ENCODE measurements around the gene AIG1. TPM values are rescaled to one million over a fixed set of nuclear protein-coding genes. Genes with fewer than 3 reads are reported as not detected.

The AIG1 gene
- total and polyA plus RNA-seq, 2 of the 13 experiments (the other 11 are each of a cell fraction or from before 2014, with no cell fraction given) = 115 to 197 TPM

DNA sequence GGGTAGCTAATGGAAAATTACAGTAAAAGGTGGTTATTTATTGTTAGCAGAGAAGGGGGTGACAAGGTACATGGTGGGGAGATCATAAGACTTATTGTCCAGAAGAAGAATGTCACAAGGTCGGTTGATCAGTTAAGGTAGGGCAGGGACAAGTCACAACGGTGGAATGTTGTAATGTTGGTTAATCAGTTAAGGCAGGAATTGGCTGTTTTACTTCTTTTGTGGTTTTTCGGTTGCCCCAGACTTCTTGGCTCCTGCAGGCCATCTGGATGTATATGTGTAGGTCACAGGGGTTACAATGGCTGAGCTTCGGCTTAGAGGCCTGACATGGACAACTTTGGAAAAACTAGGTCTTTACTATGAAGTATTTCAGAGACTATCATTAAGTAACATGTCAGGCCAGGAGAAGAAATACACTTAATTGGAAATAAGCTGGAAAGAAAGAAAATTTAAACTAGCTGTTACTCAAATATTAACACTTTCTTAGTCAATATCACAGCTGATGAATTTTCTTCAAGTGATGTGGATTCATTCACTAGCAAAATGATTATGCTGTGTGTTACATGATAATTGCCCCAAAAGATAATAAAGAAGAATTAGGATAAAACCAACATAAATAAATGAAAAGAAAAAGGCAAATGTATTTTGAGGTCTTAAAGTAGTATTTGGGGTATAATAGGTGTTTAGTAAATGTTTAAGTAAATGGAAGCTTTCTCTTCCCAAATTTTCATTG, 4.4 kb downstream of the AIG1 start:
- WGBS (ENCODE audit: low lambda C conversion rate) = 11% methylated on average over 4 of the region's 4 CpGs
- ChIA-PET CTCF (ENCODE audit: low intra/inter-chr PET ratio, low total read pairs) (no interaction called here), POLR2A (interaction anchor here (0.8 to 1.0 kb wide), 2 partner anchors 13 to 332 kb away, joined by 3 read pairs; no protein-coding TSS in a partner anchor)
- in situ Hi-C loops (cut with HindIII; ENCODE audit: extremely low pct_ligation_motif_present, low pct_unique_long_range_greater_than_20kb) = loop anchor here (5.0 kb wide), 1 partner anchor 118 kb away; the partner anchor contains the start of gene HIVEP2
- no peak overlapping the region; a peak in 1 of 6 replicates for H3K4me3 ChIP-seq (replicated peaks in 1 of 3; ENCODE audit: insufficient read depth in 1 of 3, low read depth in 2 of 3, low read length in 3 of 3)
- no peaks in the 10 kb centered on the region for H3K36me3 ChIP-seq (replicated peaks in 1 of 2; ENCODE audit: control insufficient read depth in 1 of 2, insufficient read depth in 2 of 2, low read length in 2 of 2)
- no TSS peak for BruUV-seq (replicated peaks)
- DNase-seq (ENCODE audit: low spot score) (peak; percentile 96), ATAC-seq (no peak), FAIRE-seq (peak; percentile 88)
- H2AFZ ChIP-seq (ENCODE audit: low read length) = no peak overlapping the region
- H3K4me2 ChIP-seq (ENCODE audit: low read depth, low read length) = peak overlapping the region; percentile 26
- H4K20me1 ChIP-seq (ENCODE audit: insufficient read depth, low read length) = no peaks in the 10 kb centered on the region
- H3K27ac ChIP-seq (ENCODE audit: extremely low read length, insufficient read depth, low read length) = peak overlapping the region; percentile 98
- H3K79me2 ChIP-seq (ENCODE audit: insufficient read depth, low read length) = peaks cover 35% of the 10 kb centered on the region
- intact Hi-C loops (cut with micrococcal nuclease; ENCODE audit: unreplicated experiment) = loop anchor here (5.0 kb wide), 4 partner anchors 138 to 362 kb away; no protein-coding TSS in a partner anchor
- H3K9me3 ChIP-seq (ENCODE audit: low read length) = peaks cover 12% of the 10 kb centered on the region; the same call in 1 of the 2 replicates
- H3K27me3 ChIP-seq (ENCODE audit: control insufficient read depth in 1 of 2, insufficient read depth in 2 of 2, low read length in 2 of 2) = no peaks in the 10 kb centered on the region; a peak in 1 of 5 replicates
- H3K4me1 ChIP-seq (ENCODE audit: insufficient read depth, low read length) = peaks cover 64% of the 10 kb centered on the region
- H3K9ac ChIP-seq (ENCODE audit: insufficient read depth, low read depth, low read length) = no peak overlapping the region; the same call in 1 of the 2 replicates
- TF ChIP-seq HMG20B (CRISPR knock-in tag; conservative IDR thresholded peaks at IDR 0.05) (peak; percentile 59; the same call in 1 of the 2 replicates), RBAK (CRISPR knock-in tag; IDR thresholded peaks at IDR 0.05) (no peak), ZMYM4 (CRISPR knock-in tag; IDR thresholded peaks at IDR 0.05) (peak; percentile 88), SOX6 (IDR thresholded peaks at IDR 0.05) (no peak), SOX6 (CRISPR knock-in tag; IDR thresholded peaks at IDR 0.05) (0 out of 2 replicates have a peak, but pooled peaks have one; percentile 46), ZNF263 (CRISPR knock-in tag; IDR thresholded peaks at IDR 0.05) (no peak), ERF (CRISPR knock-in tag; IDR thresholded peaks at IDR 0.05) (peak; percentile 37; the same call in 1 of the 2 replicates), ZNF674 (CRISPR knock-in tag; IDR thresholded peaks at IDR 0.05; ENCODE audit: low read depth) (no peak), ZNF614 (CRISPR knock-in tag; IDR thresholded peaks at IDR 0.05; ENCODE audit: borderline replicate concordance) (peak; percentile 79; the same call in 1 of the 2 replicates)
- TF ChIP-seq, protein P1, sequence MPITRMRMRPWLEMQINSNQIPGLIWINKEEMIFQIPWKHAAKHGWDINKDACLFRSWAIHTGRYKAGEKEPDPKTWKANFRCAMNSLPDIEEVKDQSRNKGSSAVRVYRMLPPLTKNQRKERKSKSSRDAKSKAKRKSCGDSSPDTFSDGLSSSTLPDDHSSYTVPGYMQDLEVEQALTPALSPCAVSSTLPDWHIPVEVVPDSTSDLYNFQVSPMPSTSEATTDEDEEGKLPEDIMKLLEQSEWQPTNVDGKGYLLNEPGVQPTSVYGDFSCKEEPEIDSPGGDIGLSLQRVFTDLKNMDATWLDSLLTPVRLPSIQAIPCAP (CRISPR knock-in tag; IDR thresholded peaks at IDR 0.05; ENCODE audit: low read depth) = no peak
- TF ChIP-seq, protein P2, sequence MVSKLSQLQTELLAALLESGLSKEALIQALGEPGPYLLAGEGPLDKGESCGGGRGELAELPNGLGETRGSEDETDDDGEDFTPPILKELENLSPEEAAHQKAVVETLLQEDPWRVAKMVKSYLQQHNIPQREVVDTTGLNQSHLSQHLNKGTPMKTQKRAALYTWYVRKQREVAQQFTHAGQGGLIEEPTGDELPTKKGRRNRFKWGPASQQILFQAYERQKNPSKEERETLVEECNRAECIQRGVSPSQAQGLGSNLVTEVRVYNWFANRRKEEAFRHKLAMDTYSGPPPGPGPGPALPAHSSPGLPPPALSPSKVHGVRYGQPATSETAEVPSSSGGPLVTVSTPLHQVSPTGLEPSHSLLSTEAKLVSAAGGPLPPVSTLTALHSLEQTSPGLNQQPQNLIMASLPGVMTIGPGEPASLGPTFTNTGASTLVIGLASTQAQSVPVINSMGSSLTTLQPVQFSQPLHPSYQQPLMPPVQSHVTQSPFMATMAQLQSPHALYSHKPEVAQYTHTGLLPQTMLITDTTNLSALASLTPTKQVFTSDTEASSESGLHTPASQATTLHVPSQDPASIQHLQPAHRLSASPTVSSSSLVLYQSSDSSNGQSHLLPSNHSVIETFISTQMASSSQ (IDR thresholded peaks at IDR 0.05; ENCODE audit: low read depth) = peak; percentile 91
- TF ChIP-seq, protein P2 (CRISPR knock-in tag; IDR thresholded peaks at IDR 0.05; ENCODE audit: borderline replicate concordance) = peak; percentile 95
- TF ChIP-seq, protein P3, sequence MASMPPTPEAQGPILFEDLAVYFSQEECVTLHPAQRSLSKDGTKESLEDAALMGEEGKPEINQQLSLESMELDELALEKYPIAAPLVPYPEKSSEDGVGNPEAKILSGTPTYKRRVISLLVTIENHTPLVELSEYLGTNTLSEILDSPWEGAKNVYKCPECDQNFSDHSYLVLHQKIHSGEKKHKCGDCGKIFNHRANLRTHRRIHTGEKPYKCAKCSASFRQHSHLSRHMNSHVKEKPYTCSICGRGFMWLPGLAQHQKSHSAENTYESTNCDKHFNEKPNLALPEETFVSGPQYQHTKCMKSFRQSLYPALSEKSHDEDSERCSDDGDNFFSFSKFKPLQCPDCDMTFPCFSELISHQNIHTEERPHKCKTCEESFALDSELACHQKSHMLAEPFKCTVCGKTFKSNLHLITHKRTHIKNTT (CRISPR knock-in tag; IDR thresholded peaks at IDR 0.05) = no peak
- TF ChIP-seq, protein P4, sequence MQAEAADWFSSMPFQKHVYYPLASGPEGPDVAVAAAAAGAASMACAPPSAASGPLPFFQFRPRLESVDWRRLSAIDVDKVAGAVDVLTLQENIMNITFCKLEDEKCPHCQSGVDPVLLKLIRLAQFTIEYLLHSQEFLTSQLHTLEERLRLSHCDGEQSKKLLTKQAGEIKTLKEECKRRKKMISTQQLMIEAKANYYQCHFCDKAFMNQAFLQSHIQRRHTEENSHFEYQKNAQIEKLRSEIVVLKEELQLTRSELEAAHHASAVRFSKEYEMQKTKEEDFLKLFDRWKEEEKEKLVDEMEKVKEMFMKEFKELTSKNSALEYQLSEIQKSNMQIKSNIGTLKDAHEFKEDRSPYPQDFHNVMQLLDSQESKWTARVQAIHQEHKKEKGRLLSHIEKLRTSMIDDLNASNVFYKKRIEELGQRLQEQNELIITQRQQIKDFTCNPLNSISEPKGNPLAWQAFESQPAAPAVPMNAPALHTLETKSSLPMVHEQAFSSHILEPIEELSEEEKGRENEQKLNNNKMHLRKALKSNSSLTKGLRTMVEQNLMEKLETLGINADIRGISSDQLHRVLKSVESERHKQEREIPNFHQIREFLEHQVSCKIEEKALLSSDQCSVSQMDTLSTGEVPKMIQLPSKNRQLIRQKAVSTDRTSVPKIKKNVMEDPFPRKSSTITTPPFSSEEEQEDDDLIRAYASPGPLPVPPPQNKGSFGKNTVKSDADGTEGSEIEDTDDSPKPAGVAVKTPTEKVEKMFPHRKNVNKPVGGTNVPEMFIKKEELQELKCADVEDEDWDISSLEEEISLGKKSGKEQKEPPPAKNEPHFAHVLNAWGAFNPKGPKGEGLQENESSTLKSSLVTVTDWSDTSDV (CRISPR knock-in tag; IDR thresholded peaks at IDR 0.05) = no peak

Measured in HepG2 (cell line).